Fibroblast of pulmonary artery (primary cell): Measurements from ENCODE around the gene PRICKLE2.

ENCODE experiments used
- DNase-seq: peaks from one replicate; pipeline ENCODE4 v3.0.0-alpha.2; 2010; ENCODE audit warnings: low read depth
- H3K4me3 ChIP-seq: replicated peaks from 2 replicates; pipeline ENCODE4 v1.5.1; 2011; ENCODE audit warnings: low read depth, mild to moderate bottlenecking, control low read depth, low read length, moderate library complexity
- TF ChIP-seq, protein P1 (sequence below): IDR thresholded peaks from 2 replicates; pipeline ENCODE4 v1.5.1; 2011; ENCODE audit warnings: mild to moderate bottlenecking, control low read depth, low read length, inconsistent platforms; ENCODE audit errors: missing control alignments

Gene PRICKLE2

GRCh38 chr3:64226730-64227129 is 1.5 kb upstream of the PRICKLE2 start:
- no peak overlapping the region for H3K4me3 ChIP-seq
- TF ChIP-seq, protein P1, sequence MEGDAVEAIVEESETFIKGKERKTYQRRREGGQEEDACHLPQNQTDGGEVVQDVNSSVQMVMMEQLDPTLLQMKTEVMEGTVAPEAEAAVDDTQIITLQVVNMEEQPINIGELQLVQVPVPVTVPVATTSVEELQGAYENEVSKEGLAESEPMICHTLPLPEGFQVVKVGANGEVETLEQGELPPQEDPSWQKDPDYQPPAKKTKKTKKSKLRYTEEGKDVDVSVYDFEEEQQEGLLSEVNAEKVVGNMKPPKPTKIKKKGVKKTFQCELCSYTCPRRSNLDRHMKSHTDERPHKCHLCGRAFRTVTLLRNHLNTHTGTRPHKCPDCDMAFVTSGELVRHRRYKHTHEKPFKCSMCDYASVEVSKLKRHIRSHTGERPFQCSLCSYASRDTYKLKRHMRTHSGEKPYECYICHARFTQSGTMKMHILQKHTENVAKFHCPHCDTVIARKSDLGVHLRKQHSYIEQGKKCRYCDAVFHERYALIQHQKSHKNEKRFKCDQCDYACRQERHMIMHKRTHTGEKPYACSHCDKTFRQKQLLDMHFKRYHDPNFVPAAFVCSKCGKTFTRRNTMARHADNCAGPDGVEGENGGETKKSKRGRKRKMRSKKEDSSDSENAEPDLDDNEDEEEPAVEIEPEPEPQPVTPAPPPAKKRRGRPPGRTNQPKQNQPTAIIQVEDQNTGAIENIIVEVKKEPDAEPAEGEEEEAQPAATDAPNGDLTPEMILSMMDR, result no peak
- no peak for DNase-seq

DNA sequence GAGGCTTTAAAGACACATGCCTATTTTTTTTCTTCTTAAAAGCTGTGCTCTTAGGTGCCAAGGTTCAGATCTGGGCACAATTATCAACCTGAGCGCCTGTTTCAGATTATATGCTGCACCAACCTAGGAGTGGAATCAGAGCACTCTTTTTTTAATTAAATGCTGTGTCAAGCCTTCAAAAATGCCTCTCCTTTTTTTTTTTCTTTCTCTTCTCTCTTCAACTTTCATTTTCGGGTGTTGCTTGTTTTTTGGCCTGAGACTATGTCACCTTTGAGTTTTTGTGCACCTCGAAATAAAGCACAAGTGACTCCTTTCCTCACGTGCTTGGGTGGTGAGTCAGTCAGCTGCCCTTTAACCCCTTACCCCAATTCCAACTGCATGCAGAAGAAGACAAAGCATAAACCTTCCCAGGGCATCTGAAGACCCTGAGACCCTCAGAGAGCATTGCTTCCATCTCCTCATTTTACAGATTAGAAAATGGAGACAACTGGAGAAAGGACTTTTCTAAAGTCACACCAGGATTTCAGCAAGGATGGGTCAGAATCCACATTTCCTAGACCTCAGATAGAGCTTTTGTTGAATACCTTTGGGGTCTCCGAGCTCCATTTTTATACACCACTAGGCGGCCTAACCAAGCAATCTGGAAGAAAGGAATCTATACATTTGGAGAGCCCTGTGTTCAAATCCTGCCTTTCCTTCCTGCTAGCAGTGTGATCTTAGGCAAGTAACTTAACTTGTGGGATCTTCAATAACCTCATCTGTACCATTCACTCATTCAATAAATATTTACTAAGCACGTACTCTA is 631 bp upstream of the PRICKLE2 start:
- TF ChIP-seq, protein P1, result no peak
- peak overlapping the region; percentile 62 for H3K4me3 ChIP-seq
- no peak for DNase-seq

DNA sequence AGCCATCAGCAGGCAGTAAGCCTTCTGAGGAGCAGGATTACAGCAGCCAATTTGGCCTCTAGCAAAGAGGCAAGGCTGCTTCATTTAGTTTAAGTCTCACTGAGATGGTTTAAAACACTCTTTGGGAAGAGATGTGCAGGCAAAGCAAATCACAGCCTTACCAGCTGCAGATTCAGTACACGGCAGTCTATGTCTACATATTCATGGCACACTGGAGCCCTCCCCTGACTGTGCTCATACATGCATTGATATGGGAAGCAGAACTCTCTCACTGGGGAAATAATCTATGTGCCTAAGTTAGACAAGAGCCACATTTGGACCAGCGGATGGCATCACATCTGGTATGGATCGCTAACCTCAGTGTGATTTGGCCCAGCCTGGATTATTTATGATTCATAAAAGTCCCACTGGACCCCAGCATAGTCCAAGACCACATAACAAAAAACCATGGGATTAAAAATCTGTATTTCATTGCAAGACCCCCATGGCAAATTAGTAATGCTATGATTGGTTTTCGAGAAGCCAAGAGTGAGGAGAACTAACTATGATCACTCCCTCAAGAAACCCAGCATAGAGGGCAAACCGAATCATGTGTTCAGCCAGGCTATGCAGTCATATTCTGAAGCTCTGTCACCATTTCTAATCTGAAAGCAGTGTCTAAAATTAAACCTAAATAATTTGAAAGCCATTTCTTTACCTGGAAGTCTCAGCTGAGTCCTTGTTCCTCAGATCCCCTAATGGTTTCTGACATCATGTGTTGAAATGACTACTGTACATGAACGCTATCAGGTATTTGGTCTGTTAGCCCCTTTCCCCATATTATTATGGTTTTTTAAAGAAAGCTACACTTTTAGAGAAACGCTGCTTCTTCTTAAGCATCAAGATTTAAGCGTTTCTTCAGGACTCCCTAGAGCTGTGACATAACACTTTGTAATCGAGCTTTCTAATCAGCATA is 1.2 kb downstream of the PRICKLE2 start:
- TF ChIP-seq, protein P1, result peak; percentile 32
- peak; percentile 77 for DNase-seq
- peak overlapping the region; percentile 62 for H3K4me3 ChIP-seq

DNA sequence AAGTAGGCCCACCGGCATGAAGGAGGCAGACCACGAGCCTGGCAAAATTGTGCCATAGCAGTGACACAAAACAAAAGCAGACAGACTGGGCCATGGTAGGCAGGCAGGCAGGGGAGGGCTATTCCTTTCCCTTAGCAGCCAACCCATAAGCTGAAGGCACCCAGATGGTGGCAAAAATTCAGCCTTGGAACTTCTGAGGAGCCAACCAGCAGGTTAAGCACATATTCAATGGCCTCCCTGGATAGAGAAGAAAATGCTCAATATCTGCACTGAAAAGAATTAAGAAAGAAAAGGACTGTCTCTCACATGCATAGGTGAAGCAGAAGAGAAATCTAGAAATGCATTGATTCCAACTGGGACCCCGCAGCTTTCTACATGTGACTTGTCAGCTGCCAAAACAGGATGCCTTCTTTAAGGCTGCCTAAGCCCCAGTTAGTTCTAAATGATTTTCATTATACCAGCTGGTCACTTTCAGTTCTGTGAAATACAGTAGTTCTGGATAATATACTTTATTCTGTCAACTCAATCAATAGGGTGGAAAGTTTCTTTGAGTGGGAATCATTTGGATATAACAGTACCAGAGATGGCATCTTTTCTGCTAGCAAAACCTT is 2.7 kb downstream of the PRICKLE2 start:
- peak overlapping the region; percentile 62 for H3K4me3 ChIP-seq
- no peak for DNase-seq
- TF ChIP-seq, protein P1, result no peak

DNA sequence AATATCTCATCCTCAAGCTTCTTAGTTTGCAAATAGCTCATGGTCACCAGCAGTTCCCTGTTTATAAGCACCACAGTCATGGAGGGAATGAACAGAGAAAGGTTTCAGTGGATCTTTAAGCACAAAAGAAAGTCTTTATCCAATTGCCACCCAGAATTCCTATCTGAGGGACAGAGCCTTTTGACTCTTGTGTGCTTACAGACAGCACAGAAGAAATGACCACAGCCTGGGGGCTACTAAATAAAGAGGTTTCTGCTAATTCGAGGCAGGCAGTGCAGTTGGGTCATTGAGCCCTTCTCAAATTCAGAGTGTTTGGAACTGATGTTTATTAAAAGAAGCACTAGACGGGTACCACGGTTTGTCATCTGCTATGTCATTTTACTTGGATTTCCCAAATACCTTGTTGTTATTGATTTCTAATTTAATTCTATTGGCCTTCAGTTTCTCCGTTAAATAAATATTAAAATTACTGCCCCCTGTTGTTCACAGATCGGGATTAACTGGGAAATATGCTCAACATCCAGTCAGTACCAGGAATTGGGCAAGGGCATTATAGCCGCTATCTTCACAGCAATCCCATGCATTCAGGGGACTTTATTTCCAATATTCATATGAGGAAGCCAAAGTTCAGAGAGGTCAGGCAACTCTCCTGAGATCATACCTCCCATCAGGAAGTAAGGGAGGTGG is 3.6 kb downstream of the PRICKLE2 start:
- H3K4me3 ChIP-seq, result no peak overlapping the region
- TF ChIP-seq, protein P1, result no peak
- DNase-seq, result no peak

GRCh38 chr3:64220161-64220914 is 4.9 kb downstream of the PRICKLE2 start:
- TF ChIP-seq, protein P1, result no peak
- DNase-seq, result peak; percentile 90
- H3K4me3 ChIP-seq, result no peak overlapping the region
